ENCODE results near the gene SPATA25. TPM values are rescaled to one million over a fixed set of nuclear protein-coding genes. Genes with fewer than 3 reads are reported as not detected.

Gene SPATA25
- total RNA-seq, 4 donors from 2014 or later, result 2.6 to 16.2 (median 6.0) TPM

- Histone ChIP-seq H3K4me3 (peak within 1 kb of the TSS; percentile 76 to 92), H3K4me1 (peaks cover 3 to 7% of the 10 kb centered on the region in 2 donors), H3K9me3 (no peaks in the 10 kb centered on the region), H3K27me3 (no peaks in the 10 kb centered on the region), H3K27ac (peak within 1 kb of the TSS; percentile 87 to 92), H3K36me3 (no peaks in the 10 kb centered on the region)
- TF ChIP-seq POLR2A (IDR thresholded peaks at IDR 0.05), result peak; percentile 28 to 46
- TF ChIP-seq, protein P1, sequence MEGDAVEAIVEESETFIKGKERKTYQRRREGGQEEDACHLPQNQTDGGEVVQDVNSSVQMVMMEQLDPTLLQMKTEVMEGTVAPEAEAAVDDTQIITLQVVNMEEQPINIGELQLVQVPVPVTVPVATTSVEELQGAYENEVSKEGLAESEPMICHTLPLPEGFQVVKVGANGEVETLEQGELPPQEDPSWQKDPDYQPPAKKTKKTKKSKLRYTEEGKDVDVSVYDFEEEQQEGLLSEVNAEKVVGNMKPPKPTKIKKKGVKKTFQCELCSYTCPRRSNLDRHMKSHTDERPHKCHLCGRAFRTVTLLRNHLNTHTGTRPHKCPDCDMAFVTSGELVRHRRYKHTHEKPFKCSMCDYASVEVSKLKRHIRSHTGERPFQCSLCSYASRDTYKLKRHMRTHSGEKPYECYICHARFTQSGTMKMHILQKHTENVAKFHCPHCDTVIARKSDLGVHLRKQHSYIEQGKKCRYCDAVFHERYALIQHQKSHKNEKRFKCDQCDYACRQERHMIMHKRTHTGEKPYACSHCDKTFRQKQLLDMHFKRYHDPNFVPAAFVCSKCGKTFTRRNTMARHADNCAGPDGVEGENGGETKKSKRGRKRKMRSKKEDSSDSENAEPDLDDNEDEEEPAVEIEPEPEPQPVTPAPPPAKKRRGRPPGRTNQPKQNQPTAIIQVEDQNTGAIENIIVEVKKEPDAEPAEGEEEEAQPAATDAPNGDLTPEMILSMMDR (IDR thresholded peaks at IDR 0.05), result peak in 1 of 4 experiments; percentile 25
- peak; percentile 92 to 95 for DNase-seq
- intact Hi-C loops (cut with DNase I; ENCODE audit: low total_unique reads), result no loop called here
Measured at GRCh38 chr20:45890985-45891983, 3.9 kb upstream of the SPATA25 start, which contains the start of the genes CTSA and NEURL2. TSS of gene CTSA (plus strand) at chr20:45891335. CDS start at chr20:45891569, 234 bp downstream. TSS of gene NEURL2 (minus strand) at chr20:45891208. CDS start at chr20:45890991, 217 bp downstream.

- Histone ChIP-seq H3K9me3 (no peaks in the 10 kb centered on the region), H3K4me3 (peak overlapping the region; percentile 76 to 92), H3K4me1 (peaks cover 3 to 7% of the 10 kb centered on the region in 2 donors), H3K27ac (peak overlapping the region; percentile 87 to 92), H3K27me3 (no peaks in the 10 kb centered on the region), H3K36me3 (no peaks in the 10 kb centered on the region)
- intact Hi-C loops (cut with DNase I; ENCODE audit: low total_unique reads), result no loop called here
- DNase-seq, result peak; percentile 84 to 85
- TF ChIP-seq, protein P1 (IDR thresholded peaks at IDR 0.05), result peak; percentile 68 to 76 (median 72)
- TF ChIP-seq POLR2A (IDR thresholded peaks at IDR 0.05), result no peak
Measured at GRCh38 chr20:45890077-45890984, 2.9 kb upstream of the SPATA25 start.

GRCh38 chr20:45888681-45889080 is 1.3 kb upstream of the SPATA25 start:
- Histone ChIP-seq H3K9me3 (no peaks in the 10 kb centered on the region), H3K27ac (no peak overlapping the region), H3K27me3 (no peaks in the 10 kb centered on the region), H3K4me3 (no peak overlapping the region), H3K4me1 (peaks cover 3 to 7% of the 10 kb centered on the region in 2 donors), H3K36me3 (no peaks in the 10 kb centered on the region)
- DNase-seq, result no peak
- intact Hi-C loops (cut with DNase I; ENCODE audit: low total_unique reads), result no loop called here
- TF ChIP-seq POLR2A (IDR thresholded peaks at IDR 0.05), result no peak
- TF ChIP-seq, protein P1 (IDR thresholded peaks at IDR 0.05), result no peak

GRCh38 chr20:45886590-45887345 is 654 bp downstream of the SPATA25 start:
- no peak overlapping the region for H3K4me3 ChIP-seq
- H3K9me3 ChIP-seq, result no peaks in the 10 kb centered on the region
- H3K27ac ChIP-seq, result no peak overlapping the region
- no peaks in the 10 kb centered on the region for H3K27me3 ChIP-seq
- no peak for TF ChIP-seq POLR2A (IDR thresholded peaks at IDR 0.05)
- TF ChIP-seq, protein P1 (IDR thresholded peaks at IDR 0.05), result no peak
- no peaks in the 10 kb centered on the region for H3K36me3 ChIP-seq
- intact Hi-C loops (cut with DNase I; ENCODE audit: low total_unique reads), result no loop called here
- peaks cover 2 to 5% of the 10 kb centered on the region in 2 donors for H3K4me1 ChIP-seq
- no peak for DNase-seq

All from uterus (tissue), 4 donors.